ENCODE data around the gene CHRDL2. TPM values are rescaled to one million over a fixed set of nuclear protein-coding genes. Genes with fewer than 3 reads are reported as not detected.

CHRDL2 gene
- total RNA-seq, result 0.09 and 0.14 TPM in 2 replicates

DNA sequence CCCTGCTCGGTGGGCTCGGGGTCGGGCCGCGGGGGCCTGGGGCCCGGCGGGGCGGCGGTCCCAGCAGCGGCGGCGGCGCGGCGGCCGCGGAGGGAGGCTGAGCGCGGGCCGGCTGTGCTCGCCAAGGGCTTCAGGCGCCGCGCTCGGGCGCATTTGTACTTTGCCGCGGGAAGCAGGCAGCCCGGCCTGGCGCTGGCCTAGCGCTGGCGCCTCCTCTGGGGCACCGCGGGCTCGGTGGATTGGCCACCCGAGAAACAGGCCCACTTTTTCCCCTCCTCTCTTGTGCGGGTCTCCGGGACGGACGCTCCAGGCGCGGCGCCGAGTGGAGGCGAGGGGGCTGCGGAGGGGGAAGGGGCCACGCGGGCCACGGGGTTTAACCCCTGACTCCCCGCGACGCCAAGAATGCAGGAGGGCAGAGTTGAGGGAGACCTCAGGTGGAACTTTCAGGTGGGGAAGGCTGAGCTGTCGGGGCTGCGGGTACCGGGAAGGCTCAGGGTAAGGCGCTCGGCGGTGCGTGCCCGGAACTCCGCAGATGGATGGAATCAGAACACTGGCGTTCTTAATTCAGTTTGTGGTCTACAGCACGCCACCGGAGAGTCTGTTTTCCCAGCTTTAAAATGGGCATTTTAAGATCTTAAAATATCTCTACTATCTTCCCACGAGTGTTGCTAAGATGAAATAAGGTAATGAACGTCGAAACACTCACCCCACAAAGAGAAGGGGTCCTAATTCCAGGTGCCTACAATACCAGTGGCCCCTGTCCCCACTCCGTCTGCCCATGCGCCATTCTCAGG lies at the start of gene CHRDL2:
TSS of gene CHRDL2 (minus strand) at position 126 of the 794 bp plus-strand sequence. CDS start 538 bp downstream, outside the sequence.

DNA sequence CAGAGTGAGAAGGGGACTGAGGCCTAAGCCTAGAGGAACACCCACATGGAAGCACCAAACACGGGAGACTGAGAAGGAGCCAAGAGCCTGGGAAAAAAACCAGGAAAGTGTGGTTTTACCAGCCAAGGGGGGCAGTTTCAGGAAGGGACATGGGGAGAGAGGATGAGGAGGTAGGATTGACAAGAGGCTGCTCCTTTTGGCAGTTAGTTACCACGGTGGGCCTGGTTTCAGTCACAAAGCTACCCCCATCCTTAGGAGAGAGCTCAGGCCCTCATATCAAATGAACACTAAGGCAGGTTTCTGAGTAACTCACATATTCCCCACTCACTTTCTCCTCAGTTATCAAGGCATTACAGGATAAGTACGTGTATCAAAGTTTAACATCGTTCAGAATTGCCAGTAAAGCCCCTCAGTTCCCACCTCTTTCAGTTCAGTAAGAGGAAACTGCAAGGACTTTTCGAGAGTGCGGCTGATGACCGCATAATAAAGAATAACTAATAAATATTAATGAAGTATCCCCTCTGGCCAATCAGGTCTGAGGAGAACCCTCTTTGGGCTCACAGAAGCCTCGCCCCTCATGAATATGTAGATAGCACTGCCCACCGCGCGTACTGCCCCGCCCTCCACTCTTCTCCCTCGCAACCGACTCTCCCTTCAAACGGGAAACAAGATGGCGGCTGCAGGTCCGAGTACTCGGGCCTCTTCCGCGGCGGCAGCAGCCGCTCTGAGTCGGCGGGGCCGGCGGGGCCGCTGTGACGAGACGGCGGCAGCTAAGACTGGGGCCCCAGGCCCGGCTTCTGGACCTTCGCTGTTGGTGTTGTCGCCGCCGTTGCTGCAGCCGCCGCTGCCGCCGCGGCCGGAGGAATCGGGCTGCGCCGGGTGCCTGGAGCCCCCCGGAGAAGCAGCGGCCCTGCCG lies 17.2 kb upstream of the CHRDL2 start, which contains the start of gene RNF169:
TSS of gene RNF169 (plus strand) at position 639 of the 916 bp plus-strand sequence. CDS start at position 671, 32 bp downstream.

Other genes starting within 250 kb of the CHRDL2 start
- 3.3 and 3.6 TPM in 2 replicates for gene LIPT2, start 237.7 kb downstream of the CHRDL2 start, total RNA-seq
- 9.7 and 9.8 TPM in 2 replicates for gene POLD3, start 138.8 kb downstream of the CHRDL2 start, total RNA-seq
- gene RNF169, start 17.4 kb upstream of the CHRDL2 start, total RNA-seq, result 20.8 and 27.1 TPM in 2 replicates
- gene XRRA1, start 217.7 kb upstream of the CHRDL2 start, total RNA-seq, result 6.8 and 16.1 TPM in 2 replicates
- gene SPCS2, start 217.8 kb upstream of the CHRDL2 start, total RNA-seq, result 9.7 and 39.4 TPM in 2 replicates